HCT116 (cell line): ENCODE data around the gene RNU7-1. TPM values are rescaled to one million over a fixed set of nuclear protein-coding genes. Genes with fewer than 3 reads are reported as not detected.
A peak's percentile ranks its signal among the peaks of the same experiment; 100 is the strongest.

Source experiments
- ATAC-seq: fragments of 200-7000 bp; cut with Tn5 transposase; 2 replicates; pipeline ENCODE4 v1.9.1; 2020; ENCODE audit warnings: mild to moderate bottlenecking, moderate library complexity
- Bru-seq: library from RNA; stranded (reverse); fragments of 400-500 nt; gene quantifications from one replicate; lab custom pipeline; 2021; lab: Mats Ljungman, UMichigan
- BruChase-seq, 2 experiments: library from RNA; stranded (reverse); fragments of 400-500 nt; gene quantifications; one replicate each; lab custom pipeline; 2021; lab: Mats Ljungman, UMichigan
- BruUV-seq: library from RNA; stranded (reverse); fragments of 400-500 nt; replicated peaks from 2 replicates; lab custom pipeline; 2021; lab: Mats Ljungman, UMichigan
- CTCF ChIA-PET: fragments of 300-600 bp; sonication (Branson Sonifier 250); formaldehyde crosslinking; loops from one replicate; lab custom pipeline; 2021; ENCODE audit warnings: antibody characterized with exemption; lab: Charles Lee
- POLR2A ChIA-PET: fragments of 300-600, 350-600 bp; sonication (Branson Sonifier 250); formaldehyde crosslinking; loops from one replicate; lab custom pipeline; 2021; ENCODE audit warnings: antibody characterized with exemption; lab: Charles Lee
- RAD21 ChIA-PET, 2 experiments: fragments of 300-600 bp; sonication (Branson Sonifier 250); formaldehyde crosslinking; loops; one replicate each; lab custom pipeline; 2023; ENCODE audit warnings: low total read pairs in 2 of 2; ENCODE audit not compliant: uncharacterized antibody in 2 of 2, unreplicated experiment in 2 of 2, low non-redundant PET in 1 of 2; lab: Charles Lee
- DNase-seq: peaks from one replicate; pipeline ENCODE4 v3.0.0-alpha.2; 2010; ENCODE audit warnings: low read depth, low spot score
- H2AFZ ChIP-seq: fragments of 200-600 bp; shearing (Covaris generic), sonication (generic); 2 replicates; pipeline ENCODE4 v1.6.1; 2017; ENCODE audit warnings: low read depth, mixed run types, mixed read lengths, antibody characterized with exemption, low read length; ENCODE audit not compliant: poor library complexity, severe bottlenecking
- H3K27ac ChIP-seq: 2 replicates; pipeline ENCODE4 v1.5.1; 2012; ENCODE audit warnings: low read depth, low read length
- H3K27me3 ChIP-seq: fragments of 200-600 bp; sonication (generic); 2 replicates; pipeline ENCODE4 v1.6.1; 2016; ENCODE audit warnings: mixed run types, low read length, mixed read lengths; ENCODE audit not compliant: insufficient read depth
- H3K36me3 ChIP-seq, 2 experiments: fragments of 200-500 bp in 1 of 2; fragments of 200-600 bp in 1 of 2; sonication (Bioruptor generic) in 1 of 2; sonication (generic) in 1 of 2; 2 replicates each; pipeline versions ENCODE4 v1.5.1 to v1.6.1; 2014 to 2016; ENCODE audit warnings: low read length in 2 of 2, inconsistent platforms in 1 of 2, mixed read lengths in 1 of 2, mixed run types in 1 of 2; ENCODE audit not compliant: insufficient read depth in 2 of 2, control insufficient read depth in 1 of 2
- H3K4me1 ChIP-seq, 2 experiments: fragments of 200-600 bp in 1 of 2; sonication (generic) in 1 of 2; 2 replicates each; pipeline versions ENCODE4 v1.5.1 to v1.6.1; 2012 to 2017; ENCODE audit warnings: low read length in 2 of 2, inconsistent platforms in 1 of 2, mild to moderate bottlenecking in 1 of 2, mixed read lengths in 1 of 2, mixed run types in 1 of 2, moderate library complexity in 1 of 2; ENCODE audit not compliant: insufficient read depth in 2 of 2, control insufficient read depth in 1 of 2
- H3K4me2 ChIP-seq: fragments of 200-600 bp; sonication (generic); 2 replicates; pipeline ENCODE4 v1.6.1; 2017; ENCODE audit warnings: mixed run types, low read length, mixed read lengths
- H3K4me3 ChIP-seq, 2 experiments: fragments of 200-600 bp in 1 of 2; sonication (generic) in 1 of 2; replicated peaks in 1 of 2; 2 replicates each; pipeline ENCODE4 v1.5.1; 2011 to 2016; ENCODE audit warnings: low read length in 2 of 2, control low read depth in 1 of 2, low read depth in 1 of 2, mild to moderate bottlenecking in 1 of 2, mixed read lengths in 1 of 2, mixed run types in 1 of 2
- H3K79me2 ChIP-seq: fragments of 200-600 bp; sonication (generic); 2 replicates; pipeline ENCODE4 v1.6.1; 2017; ENCODE audit warnings: mild to moderate bottlenecking, mixed run types, low read length, moderate library complexity, mixed read lengths; ENCODE audit not compliant: insufficient read depth
- H3K9ac ChIP-seq: fragments of 200-600 bp; sonication (generic); 2 replicates; pipeline ENCODE4 v1.6.1; 2016; ENCODE audit warnings: low read length, mixed read lengths
- H3K9me2 ChIP-seq: fragments of 200-600 bp; sonication (generic), shearing (Covaris generic); 2 replicates; pipeline ENCODE4 v1.6.1; 2017; ENCODE audit warnings: mixed run types, mild to moderate bottlenecking, moderate library complexity; ENCODE audit not compliant: insufficient read depth
- H3K9me3 ChIP-seq, 2 experiments: fragments of 200-500 bp in 1 of 2; fragments of 200-600 bp in 1 of 2; sonication (Bioruptor generic) in 1 of 2; sonication (generic) in 1 of 2; 2 replicates each; pipeline ENCODE4 v1.6.1; 2014 to 2017; ENCODE audit warnings: low read length in 2 of 2, mixed read lengths in 2 of 2, inconsistent platforms in 1 of 2, low read depth in 1 of 2, mild to moderate bottlenecking in 1 of 2, mixed run types in 1 of 2, moderate library complexity in 1 of 2; ENCODE audit not compliant: control insufficient read depth in 1 of 2, insufficient read depth in 1 of 2
- H4K20me1 ChIP-seq: fragments of 200-600 bp; sonication (generic), shearing (Covaris generic); 2 replicates; pipeline ENCODE4 v1.6.1; 2017; ENCODE audit warnings: mixed run types, mild to moderate bottlenecking, moderate library complexity; ENCODE audit not compliant: insufficient read depth
- CEBPB ChIP-seq: IDR thresholded peaks from 2 replicates; pipeline ENCODE4 v1.6.1; 2012; ENCODE audit warnings: low read depth
- ELF1 ChIP-seq: IDR thresholded peaks from 2 replicates; pipeline ENCODE4 v1.6.1; 2012; ENCODE audit warnings: low read depth, borderline replicate concordance
- JUND ChIP-seq: IDR thresholded peaks from 2 replicates; pipeline ENCODE4 v1.6.1; 2012
- POLR2A ChIP-seq: IDR thresholded peaks from 2 replicates; pipeline ENCODE4 v1.7.0; 2011; ENCODE audit warnings: borderline replicate concordance; ENCODE audit not compliant: insufficient read depth, insufficient read length; ENCODE audit errors: extremely low read depth
- POLR2AphosphoS5 ChIP-seq: IDR thresholded peaks from 2 replicates; pipeline ENCODE4 v1.6.1; 2011; ENCODE audit warnings: mild to moderate bottlenecking, low read depth, low read length, moderate library complexity
- TCF7L2 ChIP-seq: IDR thresholded peaks from 2 replicates; pipeline ENCODE4 v1.7.0; 2011; ENCODE audit warnings: borderline replicate concordance, inconsistent platforms; ENCODE audit not compliant: insufficient read depth, insufficient read length; ENCODE audit errors: extremely low read depth
- YY1 ChIP-seq: IDR thresholded peaks from 2 replicates; pipeline ENCODE4 v1.6.1; 2011; ENCODE audit warnings: low read length, low read depth, moderate library complexity, mild to moderate bottlenecking; ENCODE audit not compliant: insufficient replicate concordance; ENCODE audit errors: extremely low read depth
- ZFX ChIP-seq: fragments of 450-650 bp; IDR thresholded peaks from 2 replicates; pipeline ENCODE4 v1.6.1; 2017
- intact Hi-C: fragments of 100-400 bp; cut with micrococcal nuclease; formaldehyde crosslinking; loops from 2 replicates; pipeline ENCODE4 v1.10.0; 2022
- long read RNA-seq: library from polyadenylated mRNA; unstranded; transcript quantifications from one replicate; pipeline ENCODE4 v2.0.0, GENCODE V29; 2021; ENCODE audit not compliant: unreplicated experiment
- polyA plus RNA-seq: library from polyadenylated mRNA; unstranded; fragments of >200 nt; gene quantifications from 2 replicates; pipeline ENCODE4 v1.2.1, GENCODE V29; 2012; ENCODE audit warnings: missing spikeins
- total RNA-seq: library from RNA; stranded (reverse); gene quantifications from one replicate; pipeline ENCODE4 v1.2.1, GENCODE V29; 2021; ENCODE audit not compliant: unreplicated experiment
- TF ChIP-seq, protein P1 (sequence below), 3 experiments: fragments of 200-600 bp in 1 of 3; sonication (generic) in 1 of 3; IDR thresholded peaks in 2 of 3; conservative IDR thresholded peaks in 1 of 3; 2 replicates each; pipeline ENCODE4 v1.5.1; 2012 to 2017; ENCODE audit warnings: low read depth in 2 of 3, low read length in 2 of 3, antibody characterized with exemption in 1 of 3, borderline replicate concordance in 1 of 3, control low read depth in 1 of 3, mild to moderate bottlenecking in 1 of 3, mixed read lengths in 1 of 3, mixed run types in 1 of 3, moderate library complexity in 1 of 3; ENCODE audit not compliant: insufficient read depth in 1 of 3
- TF ChIP-seq, protein P2 (sequence below): IDR thresholded peaks from 2 replicates; pipeline ENCODE4 v1.6.1; 2011; ENCODE audit warnings: mild to moderate bottlenecking, low read length, moderate library complexity; ENCODE audit not compliant: insufficient replicate concordance; ENCODE audit errors: extremely low read depth

Gene RNU7-1
- not detected for total RNA-seq
- polyA plus RNA-seq: not detected in 2 replicates
- percentile 68 among the genes with signal in this experiment for Bru-seq, nascent RNA
- percentile 97 among the genes with signal in this experiment for BruChase-seq, experiment 1, labeled RNA remaining after a 6-hour chase
- BruChase-seq, experiment 2, labeled RNA remaining after a 2-hour chase: percentile 84 among the genes with signal in this experiment
- long read RNA-seq, partial matches to known transcripts: 0 of 1 reads
- long read RNA-seq, other reads (novel, unspliced or antisense): 0 of 1 reads

DNA sequence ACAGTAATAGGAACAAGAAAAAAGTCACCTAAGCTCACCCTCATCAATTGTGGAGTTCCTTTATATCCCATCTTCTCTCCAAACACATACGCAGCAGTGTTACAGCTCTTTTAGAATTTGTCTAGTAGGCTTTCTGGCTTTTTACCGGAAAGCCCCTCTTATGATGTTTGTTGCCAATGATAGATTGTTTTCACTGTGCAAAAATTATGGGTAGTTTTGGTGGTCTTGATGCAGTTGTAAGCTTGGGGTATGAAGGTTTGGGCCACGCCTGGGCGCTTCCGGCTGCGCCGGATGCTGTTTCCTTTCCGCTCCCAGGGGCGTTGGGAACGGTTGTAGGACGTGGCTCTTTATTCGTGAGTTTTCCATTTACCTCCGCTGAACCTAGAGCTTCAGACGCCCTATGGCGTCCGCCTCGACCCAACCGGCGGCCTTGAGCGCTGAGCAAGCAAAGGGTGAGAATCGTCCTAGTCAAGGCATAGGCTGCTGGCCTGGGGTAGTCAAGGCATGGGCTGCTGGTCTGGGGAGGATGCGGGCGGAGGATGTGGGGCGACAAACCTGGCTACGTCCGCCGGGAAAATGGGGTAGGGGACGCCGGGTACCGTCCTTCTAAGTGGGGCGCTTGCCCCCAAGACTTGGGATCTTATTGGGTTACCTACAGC, at the start of gene RNU7-1, which contains the start of gene C12orf57:
TSS of gene RNU7-1 (plus strand) at position 95 of the 659 bp plus-strand sequence.
TSS of gene C12orf57 (plus strand) at position 301 of the 659 bp plus-strand sequence. CDS start at position 401, 100 bp downstream.
- peak; percentile 96 for DNase-seq
- ATAC-seq: peak; percentile 53
- H3K79me2 ChIP-seq: peaks cover 19% of the 10 kb centered on the region
- peaks cover 22 to 61% of the 10 kb centered on the region in 2 experiments for H3K4me1 ChIP-seq
- H3K27ac ChIP-seq: peak within 1 kb of the TSS; percentile 99
- no peaks in the 10 kb centered on the region for H4K20me1 ChIP-seq
- CTCF ChIA-PET: interaction anchor here (1.0 to 6.1 kb wide), 12 partner anchors 19 to 219 kb away, joined by 3 to 101 read pairs (median 6); partner anchors contain the start of genes C1R, C1RL and SPSB2
- peak within 1 kb of the TSS; percentile 88 for H3K9ac ChIP-seq
- intact Hi-C loops: loop anchor here (1.0 to 10.0 kb wide), 4 partner anchors 75 to 165 kb away; partner anchors contain the start of genes C1R and C1RL
- no peaks in the 10 kb centered on the region for H3K9me2 ChIP-seq
- peak within 1 kb of the TSS; percentile 92 for H3K4me2 ChIP-seq
- peaks cover 4 to 9% of the 10 kb centered on the region in 2 experiments; a peak in 2 of 4 replicates for H3K36me3 ChIP-seq
- H3K27me3 ChIP-seq: no peaks in the 10 kb centered on the region
- BruUV-seq: TSS peak; percentile 93
- POLR2A ChIA-PET: interaction anchor here (0.6 to 7.7 kb wide), 43 partner anchors 10 to 704 kb away, joined by 3 to 269 read pairs (median 5); partner anchors contain the start of genes ATN1, C1RL, CDCA3 and COPS7A
- RAD21 ChIA-PET: interaction anchor here (0.5 to 2.8 kb wide), 9 partner anchors 18 to 182 kb away, joined by 3 to 22 read pairs (median 4); no protein-coding TSS in a partner anchor
- peak within 1 kb of the TSS; percentile 68 to 71 for H3K4me3 ChIP-seq
- H2AFZ ChIP-seq: no peak within 1 kb of the TSS
- TF ChIP-seq POLR2A (peak; percentile 100), JUND (no peak), TCF7L2 (peak; percentile 32), CEBPB (no peak), ELF1 (no peak), YY1 (peak; percentile 83), POLR2AphosphoS5 (peak; percentile 100), ZFX (peak; percentile 52; the same call in 1 of the 2 replicates)
- TF ChIP-seq, protein P1, sequence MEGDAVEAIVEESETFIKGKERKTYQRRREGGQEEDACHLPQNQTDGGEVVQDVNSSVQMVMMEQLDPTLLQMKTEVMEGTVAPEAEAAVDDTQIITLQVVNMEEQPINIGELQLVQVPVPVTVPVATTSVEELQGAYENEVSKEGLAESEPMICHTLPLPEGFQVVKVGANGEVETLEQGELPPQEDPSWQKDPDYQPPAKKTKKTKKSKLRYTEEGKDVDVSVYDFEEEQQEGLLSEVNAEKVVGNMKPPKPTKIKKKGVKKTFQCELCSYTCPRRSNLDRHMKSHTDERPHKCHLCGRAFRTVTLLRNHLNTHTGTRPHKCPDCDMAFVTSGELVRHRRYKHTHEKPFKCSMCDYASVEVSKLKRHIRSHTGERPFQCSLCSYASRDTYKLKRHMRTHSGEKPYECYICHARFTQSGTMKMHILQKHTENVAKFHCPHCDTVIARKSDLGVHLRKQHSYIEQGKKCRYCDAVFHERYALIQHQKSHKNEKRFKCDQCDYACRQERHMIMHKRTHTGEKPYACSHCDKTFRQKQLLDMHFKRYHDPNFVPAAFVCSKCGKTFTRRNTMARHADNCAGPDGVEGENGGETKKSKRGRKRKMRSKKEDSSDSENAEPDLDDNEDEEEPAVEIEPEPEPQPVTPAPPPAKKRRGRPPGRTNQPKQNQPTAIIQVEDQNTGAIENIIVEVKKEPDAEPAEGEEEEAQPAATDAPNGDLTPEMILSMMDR (IDR thresholded peaks at IDR 0.05 in 2 of 3, conservative IDR thresholded peaks at IDR 0.05 in 1 of 3; ENCODE audit: borderline replicate concordance in 1 of 3, insufficient read depth in 1 of 3, low read depth in 2 of 3, low read length in 2 of 3): no peak
- TF ChIP-seq, protein P2, sequence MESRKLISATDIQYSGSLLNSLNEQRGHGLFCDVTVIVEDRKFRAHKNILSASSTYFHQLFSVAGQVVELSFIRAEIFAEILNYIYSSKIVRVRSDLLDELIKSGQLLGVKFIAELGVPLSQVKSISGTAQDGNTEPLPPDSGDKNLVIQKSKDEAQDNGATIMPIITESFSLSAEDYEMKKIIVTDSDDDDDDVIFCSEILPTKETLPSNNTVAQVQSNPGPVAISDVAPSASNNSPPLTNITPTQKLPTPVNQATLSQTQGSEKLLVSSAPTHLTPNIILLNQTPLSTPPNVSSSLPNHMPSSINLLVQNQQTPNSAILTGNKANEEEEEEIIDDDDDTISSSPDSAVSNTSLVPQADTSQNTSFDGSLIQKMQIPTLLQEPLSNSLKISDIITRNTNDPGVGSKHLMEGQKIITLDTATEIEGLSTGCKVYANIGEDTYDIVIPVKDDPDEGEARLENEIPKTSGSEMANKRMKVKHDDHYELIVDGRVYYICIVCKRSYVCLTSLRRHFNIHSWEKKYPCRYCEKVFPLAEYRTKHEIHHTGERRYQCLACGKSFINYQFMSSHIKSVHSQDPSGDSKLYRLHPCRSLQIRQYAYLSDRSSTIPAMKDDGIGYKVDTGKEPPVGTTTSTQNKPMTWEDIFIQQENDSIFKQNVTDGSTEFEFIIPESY: peak; percentile 93
- H3K9me3 ChIP-seq: no peaks in the 10 kb centered on the region
